HG03066 (cell line): ENCODE results near the gene FKBP5.
"Not testable (repeated sequence)": the region's sequence is repeated elsewhere in the genome, so short reads cannot be mapped to it uniquely, and the experiment has no call there.

Experiments used
- ATAC-seq: cut with Tn5 transposase; IDR thresholded peaks from one replicate; pipeline ENCODE4 v1.9.1; 2021; ENCODE audit warnings: low read depth; ENCODE audit not compliant: unreplicated experiment

Gene FKBP5

GRCh38 chr6:35694462-35694861 lies 5.7 kb upstream of the FKBP5 start:
- no peak for ATAC-seq

GRCh38 chr6:35691027-35691824 lies 2.5 kb upstream of the FKBP5 start:
- no peak for ATAC-seq

GRCh38 chr6:35690484-35690883 lies 1.8 kb upstream of the FKBP5 start:
- ATAC-seq: no peak

GRCh38 chr6:35690006-35690405 lies 1.3 kb upstream of the FKBP5 start:
- not testable (repeated sequence) for ATAC-seq

- ATAC-seq: peak; percentile 41
Measured at GRCh38 chr6:35687658-35688604, 784 bp downstream of the FKBP5 start.

GRCh38 chr6:35686873-35687555 lies 1.7 kb downstream of the FKBP5 start:
- ATAC-seq: no peak

- ATAC-seq: no peak
Measured at GRCh38 chr6:35686436-35686835, 2.3 kb downstream of the FKBP5 start.

GRCh38 chr6:35683267-35683666 lies 5.4 kb downstream of the FKBP5 start:
- ATAC-seq: no peak

- ATAC-seq: no peak
Measured at GRCh38 chr6:35681298-35681697, 7.4 kb downstream of the FKBP5 start.

- no peak for ATAC-seq
Measured at GRCh38 chr6:35679399-35679798, 9.3 kb downstream of the FKBP5 start.

GRCh38 chr6:35678814-35679213 lies 9.9 kb downstream of the FKBP5 start:
- no peak for ATAC-seq

- no peak for ATAC-seq
Measured at GRCh38 chr6:35678021-35678654, 10.6 kb downstream of the FKBP5 start.

GRCh38 chr6:35677456-35677855 lies 11.3 kb downstream of the FKBP5 start:
- no peak for ATAC-seq

- ATAC-seq: no peak
Measured at GRCh38 chr6:35675871-35676459, 12.8 kb downstream of the FKBP5 start.

- ATAC-seq: no peak
Measured at GRCh38 chr6:35674594-35674993, 14.1 kb downstream of the FKBP5 start.

- ATAC-seq: no peak
Measured at GRCh38 chr6:35673755-35674154, 15.0 kb downstream of the FKBP5 start.

GRCh38 chr6:35673284-35673666 lies 15.4 kb downstream of the FKBP5 start:
- ATAC-seq: not testable (repeated sequence)

GRCh38 chr6:35670453-35670852 lies 18.3 kb downstream of the FKBP5 start:
- ATAC-seq: not testable (repeated sequence)

GRCh38 chr6:35669451-35670045 lies 19.2 kb downstream of the FKBP5 start:
- ATAC-seq: no peak
